Measurements from ENCODE around the gene UTP20.

DNA sequence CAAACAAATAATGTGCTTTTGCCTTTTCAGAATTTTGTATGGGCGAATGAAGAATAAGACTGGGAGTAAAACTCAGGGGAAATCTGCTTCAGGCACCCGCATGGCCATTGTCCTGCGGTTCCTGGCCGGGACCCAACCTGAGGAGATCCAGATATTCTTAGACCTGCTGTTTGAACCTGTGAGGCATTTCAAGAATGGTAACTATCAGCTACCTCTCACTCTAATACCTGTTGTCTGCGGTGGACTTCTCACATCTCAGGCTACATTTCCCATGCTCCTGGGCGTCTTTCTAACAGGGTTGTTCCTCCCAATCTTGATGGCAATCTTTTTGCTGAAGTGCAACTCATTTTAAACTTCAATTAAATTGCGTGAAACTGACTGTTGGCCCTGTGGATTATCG lies 47.1 kb downstream of the UTP20 start:
- TF ChIP-seq, protein P1, sequence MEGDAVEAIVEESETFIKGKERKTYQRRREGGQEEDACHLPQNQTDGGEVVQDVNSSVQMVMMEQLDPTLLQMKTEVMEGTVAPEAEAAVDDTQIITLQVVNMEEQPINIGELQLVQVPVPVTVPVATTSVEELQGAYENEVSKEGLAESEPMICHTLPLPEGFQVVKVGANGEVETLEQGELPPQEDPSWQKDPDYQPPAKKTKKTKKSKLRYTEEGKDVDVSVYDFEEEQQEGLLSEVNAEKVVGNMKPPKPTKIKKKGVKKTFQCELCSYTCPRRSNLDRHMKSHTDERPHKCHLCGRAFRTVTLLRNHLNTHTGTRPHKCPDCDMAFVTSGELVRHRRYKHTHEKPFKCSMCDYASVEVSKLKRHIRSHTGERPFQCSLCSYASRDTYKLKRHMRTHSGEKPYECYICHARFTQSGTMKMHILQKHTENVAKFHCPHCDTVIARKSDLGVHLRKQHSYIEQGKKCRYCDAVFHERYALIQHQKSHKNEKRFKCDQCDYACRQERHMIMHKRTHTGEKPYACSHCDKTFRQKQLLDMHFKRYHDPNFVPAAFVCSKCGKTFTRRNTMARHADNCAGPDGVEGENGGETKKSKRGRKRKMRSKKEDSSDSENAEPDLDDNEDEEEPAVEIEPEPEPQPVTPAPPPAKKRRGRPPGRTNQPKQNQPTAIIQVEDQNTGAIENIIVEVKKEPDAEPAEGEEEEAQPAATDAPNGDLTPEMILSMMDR (IDR thresholded peaks at IDR 0.05; ENCODE audit: low read depth, low read length, poor library complexity, severe bottlenecking), result no peak
- TF ChIP-seq EZH2phosphoT487 (IDR thresholded peaks at IDR 0.05; ENCODE audit: borderline replicate concordance, low read length), result no peak

Measured in DOHH2 (cell line).